ENCODE measurements around the gene GALNT8.

Gene GALNT8

GRCh38 chr12:4796694-4797482, 76.7 kb downstream of the GALNT8 start:
- DNase-seq (ENCODE audit: low read depth): no peak

GRCh38 chr12:4800555-4800954, 80.4 kb downstream of the GALNT8 start:
- DNase-seq (ENCODE audit: low read depth): no peak

DNA sequence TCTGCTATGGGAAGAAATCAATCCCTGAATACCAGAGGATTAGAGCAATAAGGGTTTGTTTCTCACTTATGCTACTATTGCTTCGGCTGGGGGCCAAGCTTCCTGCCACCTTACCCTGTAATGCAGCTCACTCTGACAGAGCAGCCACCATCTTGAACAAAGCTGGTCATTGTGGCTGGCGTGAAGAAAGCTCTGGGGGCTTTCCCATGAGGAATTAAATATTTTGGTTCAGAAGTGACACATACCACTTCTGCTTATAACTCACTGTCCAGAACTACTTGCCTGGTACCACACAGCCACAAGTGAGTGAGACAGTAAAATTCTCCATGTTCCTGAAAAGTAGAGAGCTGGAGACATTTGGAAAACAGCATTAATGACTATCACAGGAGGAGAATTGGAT, 82.6 kb downstream of the GALNT8 start:
- DNase-seq (ENCODE audit: low read depth): no peak

DNA sequence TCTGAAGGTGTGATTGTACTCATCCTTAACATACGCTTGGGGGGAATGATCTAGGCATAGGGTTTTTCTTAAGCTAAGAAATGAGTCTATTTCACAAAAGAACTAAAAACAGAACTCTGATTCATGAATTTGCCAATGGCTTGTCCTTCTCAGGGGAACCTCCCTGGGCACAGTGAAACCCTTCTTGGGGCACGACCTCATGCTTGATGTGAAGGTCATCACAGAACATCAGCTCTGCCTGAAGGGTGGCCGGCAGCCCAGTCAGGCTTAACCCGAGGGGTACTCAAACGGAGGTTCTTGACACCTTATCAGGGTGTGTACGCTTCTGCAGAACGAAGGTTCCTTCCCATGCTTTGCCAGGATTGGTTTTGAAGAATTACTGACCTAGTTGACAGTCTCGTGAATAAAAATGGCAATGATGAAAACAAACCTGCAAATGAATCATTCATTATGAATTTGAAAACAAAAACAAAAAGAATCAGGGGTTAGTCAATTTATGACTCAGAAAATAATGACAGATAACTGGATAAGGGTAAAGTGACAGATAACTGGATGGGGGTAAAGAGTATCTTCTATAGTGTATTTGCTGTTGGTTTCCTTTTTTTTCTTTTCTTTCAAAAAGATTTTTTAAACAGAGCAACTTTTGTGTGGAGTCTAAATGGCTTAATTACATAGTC, 86.4 kb downstream of the GALNT8 start:
- DNase-seq (ENCODE audit: low read depth): no peak

DNA sequence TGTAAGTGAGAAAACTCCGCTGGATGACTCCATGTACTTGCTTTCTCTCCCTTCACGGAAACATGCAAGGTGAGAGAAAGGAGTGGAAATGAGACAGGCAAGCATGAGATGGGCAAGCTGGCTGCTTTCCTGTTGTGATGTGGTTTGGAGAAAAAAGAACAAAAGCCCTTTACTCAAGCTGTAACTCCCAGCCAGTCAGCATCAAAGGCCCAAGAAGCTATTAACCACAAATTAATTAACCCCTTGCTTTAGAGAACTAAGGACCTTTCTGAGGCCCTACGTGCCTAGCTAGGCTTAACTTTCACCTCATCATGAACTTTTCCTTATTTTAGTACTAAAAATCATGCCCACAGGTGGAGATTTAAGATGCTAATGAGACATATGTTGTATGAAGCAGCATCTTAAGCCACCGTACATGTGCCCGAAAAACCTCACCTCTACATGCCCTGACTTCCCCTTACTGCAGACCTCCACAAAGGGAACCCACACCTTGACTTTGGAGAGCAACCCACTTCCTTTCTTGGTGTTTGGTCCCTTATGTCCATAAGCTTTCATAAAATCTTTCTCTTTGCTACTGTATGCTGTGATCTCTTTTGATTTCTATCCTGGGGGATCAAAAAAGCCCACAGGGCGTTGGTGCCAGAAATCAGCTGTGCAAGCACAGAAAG, 87.0 kb downstream of the GALNT8 start:
- DNase-seq (ENCODE audit: low read depth): no peak

DNA sequence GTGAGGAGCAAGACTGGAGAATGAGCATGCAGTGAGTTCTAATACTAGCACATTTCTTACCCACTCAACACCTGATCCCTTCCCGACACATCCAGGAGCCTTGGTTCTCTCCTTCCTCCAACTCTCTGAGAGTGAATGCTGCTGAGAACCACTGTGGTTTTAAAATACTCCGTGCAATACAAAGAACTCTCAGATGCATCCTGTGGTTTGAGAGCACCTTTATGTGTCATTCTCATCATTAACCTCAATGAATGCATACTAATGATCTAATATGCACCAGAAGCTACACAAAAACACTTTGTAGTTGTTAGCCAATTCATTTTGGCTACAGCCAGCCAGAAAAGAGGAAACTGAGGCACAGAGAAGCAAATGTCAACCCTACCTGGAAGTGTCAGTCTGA, 87.6 kb downstream of the GALNT8 start:
- DNase-seq (ENCODE audit: low read depth): no peak

- no peak for DNase-seq (ENCODE audit: low read depth)
Observed at GRCh38 chr12:4809013-4809448, 88.8 kb downstream of the GALNT8 start.

- no peak for DNase-seq (ENCODE audit: low read depth)
Observed at GRCh38 chr12:4809449-4810218, 89.4 kb downstream of the GALNT8 start.

GRCh38 chr12:4810219-4810671, 90.0 kb downstream of the GALNT8 start:
- no peak for DNase-seq (ENCODE audit: low read depth)

DNA sequence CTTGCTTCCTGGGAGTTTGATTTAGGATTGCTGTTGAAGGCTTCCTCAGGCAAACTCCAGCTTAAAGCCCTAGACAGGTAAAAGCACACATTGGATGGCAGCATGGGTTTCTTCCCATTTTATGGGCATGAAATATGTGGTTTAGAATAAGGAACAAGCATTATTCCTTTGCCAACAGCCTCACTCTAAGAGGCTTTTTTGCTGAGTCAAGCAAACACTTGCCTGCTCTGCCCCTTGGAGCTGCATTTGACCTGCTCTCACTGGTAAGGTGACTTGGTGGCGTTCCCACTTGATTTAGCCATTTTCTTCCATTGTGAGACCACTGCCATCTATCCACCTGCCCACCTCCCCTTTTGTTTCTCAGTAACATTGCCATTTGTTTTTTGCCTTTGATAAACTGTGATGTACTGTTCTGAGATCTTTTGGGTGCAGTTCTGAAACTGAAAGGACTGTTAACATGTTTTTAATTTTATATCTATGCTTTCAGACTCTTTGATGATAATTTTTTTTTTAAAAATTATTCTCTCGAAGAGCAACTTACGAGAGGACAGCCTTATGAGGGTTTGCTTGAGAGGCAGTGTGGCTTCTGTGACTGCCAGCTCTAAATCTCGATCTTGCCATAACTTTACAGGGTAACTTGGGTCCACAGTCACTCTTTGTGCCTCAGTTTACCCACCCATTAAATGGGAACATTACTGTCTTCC, 92.6 kb downstream of the GALNT8 start:
- DNase-seq (ENCODE audit: low read depth): no peak

DNA sequence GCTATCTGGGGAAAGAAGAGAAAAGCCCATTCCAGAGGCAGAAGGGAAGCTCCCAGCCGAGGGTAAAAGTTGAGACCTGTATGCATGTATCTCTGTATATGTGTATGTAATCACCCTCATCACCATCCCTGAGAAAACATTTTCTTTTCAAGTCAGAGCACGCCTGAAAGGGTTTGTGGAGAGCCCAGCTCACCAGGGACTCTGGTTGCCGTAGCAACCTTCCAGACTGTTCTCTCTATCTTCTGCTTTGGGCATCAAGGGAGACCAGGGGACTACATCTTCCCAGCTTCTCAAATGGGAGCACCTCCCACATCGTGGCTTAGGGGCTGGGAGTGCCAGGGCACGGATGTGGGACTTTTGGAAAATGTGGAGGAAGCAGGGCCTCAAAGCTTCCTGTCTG, 93.5 kb downstream of the GALNT8 start:
- DNase-seq (ENCODE audit: low read depth): no peak

DNA sequence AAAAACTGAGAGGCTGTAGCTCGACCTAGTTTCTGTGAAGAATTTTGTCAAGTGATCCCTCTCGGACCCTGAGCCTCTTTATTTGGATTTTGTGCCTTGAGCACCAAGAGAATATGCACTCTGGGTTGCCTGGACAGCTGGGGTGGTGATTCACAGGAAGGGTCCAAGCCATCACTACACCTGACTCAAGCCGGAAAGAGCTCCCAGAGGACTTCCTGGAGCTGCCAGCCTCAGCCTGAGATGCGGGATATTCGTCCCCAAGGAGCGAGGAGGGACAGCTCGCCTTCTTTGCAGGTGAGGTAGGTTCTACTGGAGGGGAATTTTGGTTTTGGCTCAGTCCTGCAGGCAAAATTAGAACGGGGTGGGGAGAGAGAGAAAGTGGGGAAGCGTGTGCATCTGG, 94.3 kb downstream of the GALNT8 start:
- DNase-seq (ENCODE audit: low read depth): no peak

DNA sequence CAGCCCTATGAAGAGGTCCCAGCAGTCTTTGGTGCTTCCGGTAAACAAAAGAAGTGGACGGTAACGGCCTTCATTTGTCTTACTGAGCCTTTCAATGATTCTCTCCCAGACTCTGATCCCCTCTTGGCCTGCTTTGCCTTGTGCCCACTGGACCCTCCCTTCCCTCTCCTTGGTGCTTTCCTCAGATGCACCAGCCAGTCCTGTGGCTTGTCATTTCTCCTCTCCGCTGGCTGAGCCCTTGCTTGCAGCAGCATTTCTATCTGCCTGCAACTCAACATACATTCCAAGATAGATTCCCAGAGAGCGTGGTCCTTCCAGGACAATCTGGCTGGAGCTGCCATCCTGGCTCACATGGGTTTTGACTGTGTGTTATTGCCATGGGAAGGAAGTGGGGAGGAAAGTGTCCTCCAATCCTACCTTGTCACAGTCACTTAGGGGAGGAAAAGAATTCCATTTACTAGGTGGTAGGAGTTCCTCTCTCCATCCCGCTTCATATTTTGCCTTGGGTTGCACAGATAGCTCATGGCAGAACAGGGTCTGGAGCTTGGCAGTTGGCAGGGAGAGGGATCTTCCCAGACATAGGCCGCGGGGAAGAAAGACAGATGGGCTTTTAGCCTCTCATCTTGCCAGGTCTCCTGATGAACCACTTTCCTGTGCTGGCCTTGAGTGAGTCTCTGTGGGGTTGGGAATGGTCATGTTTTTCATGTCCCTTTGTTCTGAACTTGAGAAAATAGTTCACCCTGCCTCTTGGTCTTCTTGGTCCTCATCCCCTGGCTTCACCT, 96.7 kb downstream of the GALNT8 start:
- DNase-seq (ENCODE audit: low read depth): no peak

GRCh38 chr12:4817880-4818279, 97.7 kb downstream of the GALNT8 start:
- DNase-seq (ENCODE audit: low read depth): no peak

- no peak for DNase-seq (ENCODE audit: low read depth)
Observed at GRCh38 chr12:4819654-4820053, 99.5 kb downstream of the GALNT8 start.

DNA sequence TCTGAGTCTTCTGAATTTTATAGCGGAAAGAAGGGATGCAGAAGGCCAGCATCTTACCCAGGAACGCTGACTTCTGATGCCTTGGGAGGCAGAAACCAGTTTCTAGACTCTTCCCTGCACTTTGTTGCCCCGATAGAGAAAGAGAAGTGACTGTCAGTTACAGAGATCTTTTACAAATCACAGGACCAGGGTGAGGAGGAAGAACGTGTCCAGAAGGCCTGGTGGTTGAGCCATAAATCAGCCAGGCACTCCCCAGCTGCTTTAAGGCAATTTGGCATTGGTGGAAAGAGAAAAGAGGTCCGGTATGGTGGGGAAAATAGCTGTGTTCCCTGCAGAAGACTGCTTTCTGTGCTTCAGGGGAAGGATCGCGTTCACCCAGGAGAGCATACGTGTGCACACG, 100.8 kb downstream of the GALNT8 start:
- no peak for DNase-seq (ENCODE audit: low read depth)

Data from stimulated activated CD8-positive, alpha-beta memory T cell treated with anti-CD3 and anti-CD28 coated beads, Interleukin-7, amount 100 ng/mL, for 24 hours (primary cell).